ENCODE data around the gene CORO2B. TPM values are rescaled to one million over a fixed set of nuclear protein-coding genes. Genes with fewer than 3 reads are reported as not detected.

The CORO2B gene
- total RNA-seq, 1 donor from 2014 or later, result 16.3 TPM

GRCh38 chr15:68658641-68659358, 80.0 kb downstream of the CORO2B start:
- Mint-ChIP-seq H3K27me3 (ENCODE audit: unreplicated experiment) (peaks cover 4% of the 10 kb centered on the region), H3K4me1 (ENCODE audit: low read depth, unreplicated experiment) (peaks cover 22% of the 10 kb centered on the region), H3K4me3 (ENCODE audit: unreplicated experiment) (no peak overlapping the region), H3K36me3 (ENCODE audit: unreplicated experiment) (peaks cover 3% of the 10 kb centered on the region), H3K9me3 (ENCODE audit: unreplicated experiment) (peaks cover 2% of the 10 kb centered on the region), H3K27ac (ENCODE audit: unreplicated experiment) (peak overlapping the region; percentile 28)
- DNase-seq, result no peak
- no peak for TF ChIP-seq CTCF (IDR thresholded peaks at IDR 0.05; ENCODE audit: partially characterized antibody, unreplicated experiment)

- DNase-seq, result no peak
- no peak for TF ChIP-seq CTCF (IDR thresholded peaks at IDR 0.05; ENCODE audit: partially characterized antibody, unreplicated experiment)
- H3K27ac Mint-ChIP-seq (ENCODE audit: unreplicated experiment), result no peak overlapping the region
- H3K4me1 Mint-ChIP-seq (ENCODE audit: low read depth, unreplicated experiment), result peaks cover 11% of the 10 kb centered on the region
- H3K36me3 Mint-ChIP-seq (ENCODE audit: unreplicated experiment), result peaks cover 5% of the 10 kb centered on the region
- H3K27me3 Mint-ChIP-seq (ENCODE audit: unreplicated experiment), result no peaks in the 10 kb centered on the region
- H3K9me3 Mint-ChIP-seq (ENCODE audit: unreplicated experiment), result peaks cover 2% of the 10 kb centered on the region
- no peak overlapping the region for H3K4me3 Mint-ChIP-seq (ENCODE audit: unreplicated experiment)
These were observed 84.7 kb downstream of the CORO2B start for GRCh38 chr15:68663526-68663925.

GRCh38 chr15:68666120-68666811, 87.5 kb downstream of the CORO2B start:
- Mint-ChIP-seq H3K27me3 (ENCODE audit: unreplicated experiment) (no peaks in the 10 kb centered on the region), H3K27ac (ENCODE audit: unreplicated experiment) (peak overlapping the region; percentile 68), H3K4me3 (ENCODE audit: unreplicated experiment) (no peak overlapping the region), H3K4me1 (ENCODE audit: low read depth, unreplicated experiment) (peaks cover 5% of the 10 kb centered on the region), H3K9me3 (ENCODE audit: unreplicated experiment) (peaks cover 2% of the 10 kb centered on the region), H3K36me3 (ENCODE audit: unreplicated experiment) (peaks cover 5% of the 10 kb centered on the region)
- no peak for TF ChIP-seq CTCF (IDR thresholded peaks at IDR 0.05; ENCODE audit: partially characterized antibody, unreplicated experiment)
- DNase-seq, result no peak

GRCh38 chr15:68666812-68667450, 88.1 kb downstream of the CORO2B start:
- H3K36me3 Mint-ChIP-seq (ENCODE audit: unreplicated experiment), result peaks cover 5% of the 10 kb centered on the region
- H3K9me3 Mint-ChIP-seq (ENCODE audit: unreplicated experiment), result peaks cover 2% of the 10 kb centered on the region
- no peak overlapping the region for H3K4me3 Mint-ChIP-seq (ENCODE audit: unreplicated experiment)
- DNase-seq, result no peak
- H3K27ac Mint-ChIP-seq (ENCODE audit: unreplicated experiment), result peak overlapping the region; percentile 68
- H3K27me3 Mint-ChIP-seq (ENCODE audit: unreplicated experiment), result no peaks in the 10 kb centered on the region
- peaks cover 5% of the 10 kb centered on the region for H3K4me1 Mint-ChIP-seq (ENCODE audit: low read depth, unreplicated experiment)
- TF ChIP-seq CTCF (IDR thresholded peaks at IDR 0.05; ENCODE audit: partially characterized antibody, unreplicated experiment), result no peak
